Measurements from ENCODE around the gene KIAA0513. TPM values are rescaled to one million over a fixed set of nuclear protein-coding genes. Genes with fewer than 3 reads are reported as not detected.

The KIAA0513 gene
- total RNA-seq, 4 donors from 2014 or later: 18.5 to 41.3 (median 34.5) TPM

DNA sequence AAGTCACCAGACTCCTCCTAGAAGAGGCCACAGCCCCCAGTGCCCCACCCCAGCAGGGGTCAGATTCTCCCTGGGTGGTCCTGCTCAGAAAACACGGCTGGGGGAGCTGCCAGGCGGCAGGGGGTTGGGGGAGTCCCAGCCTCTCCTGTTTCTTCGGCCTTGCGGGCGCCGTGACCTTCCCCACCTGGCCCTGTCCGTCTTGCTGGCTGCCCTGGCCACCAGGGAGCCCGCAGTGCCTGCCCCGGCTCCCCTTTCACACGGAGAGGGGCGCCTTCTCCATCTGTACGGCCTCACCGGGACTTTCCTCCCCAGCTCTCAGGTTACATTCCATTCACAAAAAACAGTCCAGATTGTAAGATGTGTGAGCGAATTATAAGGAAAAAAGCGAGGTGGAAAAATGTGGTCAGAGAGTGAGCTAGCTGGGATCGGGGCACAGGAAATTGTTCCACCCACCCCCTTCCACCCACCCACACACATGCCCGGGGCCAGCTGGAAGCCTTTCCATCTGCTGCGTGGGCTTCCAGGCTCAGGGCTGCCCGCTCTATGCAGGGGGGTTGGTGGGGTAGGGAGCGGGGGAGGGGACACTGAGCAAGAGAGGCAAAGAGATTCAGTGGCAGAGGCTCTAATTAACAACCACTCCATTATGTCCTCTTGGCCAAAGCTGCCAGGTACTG, 99.2 kb downstream of the KIAA0513 start:
- no peak for TF ChIP-seq CTCF (IDR thresholded peaks at IDR 0.05)
- TF ChIP-seq POLR2A (IDR thresholded peaks at IDR 0.05): no peak
- TF ChIP-seq POLR2AphosphoS5 (IDR thresholded peaks at IDR 0.05): no peak
- no peak for TF ChIP-seq EP300 (IDR thresholded peaks at IDR 0.05; ENCODE audit: low read depth)
- WGBS, 2 donors (ENCODE audit: low coverage in 1 of 2): 20 to 40% methylated on average over 1 to 20 of the region's 20 CpGs
- H3K27ac ChIP-seq: peak overlapping the region in 2 of 4 donors; percentile 28 to 48
- peaks cover 10 to 31% (median 16%) of the 10 kb centered on the region in 4 donors for H3K4me1 ChIP-seq
- no peak overlapping the region for H3K4me3 ChIP-seq
- H3K36me3 ChIP-seq: no peaks in the 10 kb centered on the region
- no peak for DNase-seq
- H3K27me3 ChIP-seq: no peaks in the 10 kb centered on the region
- in situ Hi-C loops (cut with MboI; ENCODE audit: low pct_ligation_motif_present in 1 of 4, low pct_unique_long_range_greater_than_20kb in 1 of 4, low sequenced_read_pairs in 3 of 4): no loop called here
- intact Hi-C loops (cut with DNase I; ENCODE audit: low total_unique reads): loop anchor here (5.0 kb wide), 1 partner anchor 490 kb away; no protein-coding TSS in a partner anchor
- H3K9me3 ChIP-seq: no peaks in the 10 kb centered on the region

GRCh38 chr16:85127379-85127723, 99.8 kb downstream of the KIAA0513 start:
- intact Hi-C loops (cut with DNase I; ENCODE audit: low total_unique reads): loop anchor here (5.0 kb wide), 1 partner anchor 490 kb away; no protein-coding TSS in a partner anchor
- Histone ChIP-seq H3K9me3 (no peaks in the 10 kb centered on the region), H3K27me3 (no peaks in the 10 kb centered on the region), H3K4me1 (peaks cover 10 to 31% (median 16%) of the 10 kb centered on the region in 4 donors), H3K4me3 (no peak overlapping the region), H3K36me3 (no peaks in the 10 kb centered on the region), H3K27ac (peak overlapping the region in 1 of 4 donors; percentile 48)
- in situ Hi-C loops (cut with MboI; ENCODE audit: low pct_ligation_motif_present in 1 of 4, low pct_unique_long_range_greater_than_20kb in 1 of 4, low sequenced_read_pairs in 3 of 4): no loop called here
- WGBS, 2 donors (ENCODE audit: low coverage in 1 of 2): 74 to 92% methylated on average over 1 to 3 of the region's 3 CpGs
- TF ChIP-seq CTCF (IDR thresholded peaks at IDR 0.05) (no peak), POLR2AphosphoS5 (IDR thresholded peaks at IDR 0.05) (no peak), EP300 (IDR thresholded peaks at IDR 0.05; ENCODE audit: low read depth) (no peak), POLR2A (IDR thresholded peaks at IDR 0.05) (no peak)
- DNase-seq: no peak

DNA sequence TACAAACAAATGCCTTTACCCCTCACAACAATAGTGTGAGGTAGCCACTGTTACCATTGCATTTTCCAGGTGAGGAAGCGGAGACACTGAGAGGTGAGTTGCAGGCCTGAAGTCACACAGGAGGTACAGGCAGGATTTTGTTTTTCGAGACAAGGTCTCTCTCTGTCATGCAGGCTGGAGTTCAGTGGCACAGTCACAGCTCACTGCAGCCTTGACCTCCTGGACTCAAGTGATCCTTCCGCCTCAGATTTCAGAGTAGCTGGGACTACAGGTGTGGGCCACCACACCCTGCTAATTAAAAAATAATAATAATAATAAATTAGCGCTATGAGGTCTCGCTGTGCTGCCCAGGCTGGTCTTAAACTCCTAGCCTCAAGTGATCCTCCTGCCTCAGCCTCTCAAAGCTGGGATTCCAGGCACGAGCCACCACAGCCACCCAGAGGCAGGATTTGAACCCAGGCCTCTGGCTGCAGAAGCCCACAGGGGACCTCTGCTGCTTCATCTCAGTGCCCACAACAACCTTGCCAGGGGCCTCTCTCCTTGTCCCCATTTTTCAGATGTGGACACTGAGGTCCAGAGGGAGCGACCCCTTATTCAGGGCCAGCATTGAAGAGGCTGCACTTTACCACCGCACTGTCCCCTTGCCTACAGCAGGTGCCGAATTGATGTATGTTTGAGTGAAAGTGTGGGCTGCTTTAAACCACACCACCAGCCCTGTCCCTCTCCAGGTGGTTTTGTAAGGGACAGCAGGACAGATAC, 100.7 kb downstream of the KIAA0513 start:
- H3K4me3 ChIP-seq: no peak overlapping the region
- no peaks in the 10 kb centered on the region for H3K9me3 ChIP-seq
- 89% methylated on average over 9 of the region's 9 CpGs; no CpG with 5 or more reads in 1 of the 2 donors for WGBS, 2 donors (ENCODE audit: low coverage in 1 of 2)
- H3K27me3 ChIP-seq: no peaks in the 10 kb centered on the region
- in situ Hi-C loops (cut with MboI; ENCODE audit: low pct_ligation_motif_present in 1 of 4, low pct_unique_long_range_greater_than_20kb in 1 of 4, low sequenced_read_pairs in 3 of 4) (no loop called here), intact Hi-C loops (cut with DNase I; ENCODE audit: low total_unique reads) (loop anchor here (5.0 kb wide), 1 partner anchor 489 kb away; no protein-coding TSS in a partner anchor)
- H3K27ac ChIP-seq: no peak overlapping the region
- peaks cover 10 to 31% (median 16%) of the 10 kb centered on the region in 4 donors for H3K4me1 ChIP-seq
- DNase-seq: no peak
- TF ChIP-seq POLR2A (IDR thresholded peaks at IDR 0.05) (no peak), CTCF (IDR thresholded peaks at IDR 0.05) (no peak), EP300 (IDR thresholded peaks at IDR 0.05; ENCODE audit: low read depth) (no peak), POLR2AphosphoS5 (IDR thresholded peaks at IDR 0.05) (no peak)
- no peaks in the 10 kb centered on the region for H3K36me3 ChIP-seq
